Measurements from ENCODE around the gene GANC.

- TF ChIP-seq CTCF (conservative IDR thresholded peaks at IDR 0.05) (no peak), ZFX (IDR thresholded peaks at IDR 0.05) (no peak)
These were observed 100.9 kb downstream of the GANC start for GRCh38 chr15:42373936-42374335.
